CD4-positive, alpha-beta T cell treated with Interleukin-15 for 1 hour (primary cell): ENCODE data around the gene PRR5L.

ENCODE experiments used
- DNase-seq: peaks from one replicate; pipeline ENCODE4 v3.0.0-alpha.2; 2020

PRR5L gene

GRCh38 chr11:36361472-36361871 is 65.4 kb downstream of the PRR5L start:
- DNase-seq: no peak

DNA sequence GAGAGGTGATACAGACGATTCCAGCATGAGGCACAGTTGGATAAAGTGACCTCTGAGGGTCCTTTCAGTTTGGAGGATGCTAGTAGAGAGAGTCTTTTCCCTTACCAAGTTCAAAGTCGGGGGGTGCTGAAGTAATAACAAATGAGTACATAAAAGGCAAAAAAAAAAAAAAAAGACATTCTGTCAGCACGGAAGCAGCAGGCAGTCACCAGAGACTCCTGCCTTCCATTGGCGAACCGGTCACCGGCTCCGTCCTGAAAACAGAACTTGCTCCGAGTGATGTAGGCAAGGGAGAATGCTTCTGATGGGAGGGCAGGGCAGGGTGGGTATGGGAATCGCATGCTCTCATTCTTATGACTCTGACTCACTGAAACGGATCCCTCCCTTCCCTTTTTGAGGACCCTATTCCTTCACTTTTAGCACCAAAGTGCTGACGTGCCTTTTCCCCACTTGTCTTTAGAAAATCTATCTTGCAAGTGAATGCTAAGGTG is 65.9 kb downstream of the PRR5L start:
- peak; percentile 50 for DNase-seq

GRCh38 chr11:36362902-36363301 is 66.8 kb downstream of the PRR5L start:
- no peak for DNase-seq

DNA sequence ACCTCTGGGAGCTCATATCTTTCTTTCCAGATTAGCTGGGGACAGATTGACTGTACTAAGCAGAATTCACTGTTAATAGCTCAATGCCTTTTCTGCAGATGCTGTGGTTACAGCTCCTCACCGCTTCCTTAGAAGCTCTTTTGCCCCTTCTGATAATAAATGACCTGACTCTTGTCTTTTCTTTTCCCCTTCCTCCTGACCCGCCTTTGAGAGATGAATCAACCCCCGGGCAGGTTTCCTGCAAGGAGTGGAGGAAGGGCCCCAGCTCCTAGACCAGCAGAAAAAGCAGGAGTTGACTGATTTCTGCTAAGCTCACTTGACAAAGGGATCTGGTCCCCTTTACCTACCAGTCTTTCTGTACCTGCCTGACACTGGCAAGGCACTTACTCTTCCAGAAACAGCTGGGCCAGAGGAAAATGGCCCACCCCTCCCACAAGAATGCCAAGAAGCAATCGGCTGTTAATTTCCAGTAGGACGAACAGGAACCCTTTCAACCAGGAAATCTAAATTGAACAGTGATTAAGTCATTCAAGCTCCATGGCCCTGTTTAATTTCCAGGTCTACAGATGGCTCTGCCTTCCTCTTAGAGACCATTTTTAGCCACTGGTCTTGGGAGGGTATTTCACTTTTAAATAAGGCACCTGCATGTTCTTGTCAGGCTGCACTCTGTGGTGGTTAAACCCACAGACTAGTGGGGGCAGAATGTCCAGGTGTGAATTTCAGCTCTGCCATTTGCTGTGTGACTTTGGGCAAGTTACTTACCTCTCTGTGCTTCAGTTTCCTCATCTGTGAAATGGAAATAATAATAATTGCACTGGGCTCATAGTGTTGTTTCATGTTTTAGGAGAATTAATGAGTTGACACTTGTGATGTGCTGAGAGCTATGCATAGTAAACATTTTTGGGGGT is 67.5 kb downstream of the PRR5L start:
- DNase-seq: no peak

- no peak for DNase-seq
These were observed 68.7 kb downstream of the PRR5L start for GRCh38 chr11:36364551-36365325.

DNA sequence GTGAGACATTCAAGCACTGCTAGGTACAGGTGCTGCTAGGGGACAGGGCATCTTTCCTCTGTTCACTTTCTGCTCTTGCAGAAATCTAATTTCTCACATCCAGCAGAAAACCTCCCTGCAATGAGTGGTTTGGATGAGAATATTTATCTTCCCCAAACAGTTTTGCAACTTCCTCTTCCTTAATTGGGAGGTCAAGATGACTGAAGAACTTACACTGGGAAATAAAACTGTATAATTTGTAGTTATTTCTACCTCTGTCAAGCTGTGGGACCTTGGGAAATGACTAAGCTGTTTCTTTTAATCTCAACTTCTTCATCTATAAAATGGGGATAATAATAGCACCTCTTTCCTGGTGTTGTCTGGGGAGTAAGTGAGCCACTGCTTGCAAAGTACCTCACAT is 69.8 kb downstream of the PRR5L start:
- DNase-seq: no peak

DNA sequence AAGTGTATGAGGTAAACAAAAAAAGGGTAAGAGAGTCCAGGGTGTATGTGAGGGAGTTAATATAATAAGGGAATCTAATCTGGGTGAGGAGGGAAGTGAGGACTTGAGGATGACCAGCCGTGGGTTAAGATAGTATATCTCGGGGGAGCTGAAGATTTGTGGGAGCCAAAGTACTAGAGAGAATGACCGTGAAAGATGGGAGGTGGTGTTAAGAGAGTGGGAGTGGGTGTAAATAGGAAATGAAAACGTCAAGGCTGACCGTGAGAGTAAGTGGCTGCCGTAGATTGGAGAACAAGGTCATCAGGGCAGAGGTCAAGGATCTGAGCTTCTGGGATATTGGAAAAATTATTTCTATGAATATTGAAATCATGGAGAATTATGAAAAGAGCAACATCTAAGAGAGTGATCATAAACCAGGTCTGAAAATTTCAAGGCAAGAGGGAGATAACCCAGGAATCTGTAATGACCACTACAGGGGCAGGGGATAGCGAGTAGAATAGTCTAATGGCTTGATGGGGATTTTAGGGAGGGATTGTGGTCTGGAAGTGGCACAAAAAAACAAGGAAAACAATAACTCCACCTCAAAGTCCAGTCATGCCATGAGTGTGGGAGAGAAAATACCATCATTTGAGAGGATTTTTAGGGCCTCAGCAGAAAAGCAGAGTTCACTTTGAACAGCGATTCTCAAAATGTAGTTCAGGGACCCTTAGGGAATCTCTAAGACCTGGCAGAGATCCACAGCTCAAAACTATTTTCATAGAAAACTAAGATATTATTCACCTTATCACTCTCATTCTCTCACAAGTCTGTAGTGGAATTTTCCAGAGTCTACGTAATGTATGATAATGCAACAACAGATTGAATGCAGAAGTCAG is 72.0 kb downstream of the PRR5L start:
- DNase-seq: no peak

DNA sequence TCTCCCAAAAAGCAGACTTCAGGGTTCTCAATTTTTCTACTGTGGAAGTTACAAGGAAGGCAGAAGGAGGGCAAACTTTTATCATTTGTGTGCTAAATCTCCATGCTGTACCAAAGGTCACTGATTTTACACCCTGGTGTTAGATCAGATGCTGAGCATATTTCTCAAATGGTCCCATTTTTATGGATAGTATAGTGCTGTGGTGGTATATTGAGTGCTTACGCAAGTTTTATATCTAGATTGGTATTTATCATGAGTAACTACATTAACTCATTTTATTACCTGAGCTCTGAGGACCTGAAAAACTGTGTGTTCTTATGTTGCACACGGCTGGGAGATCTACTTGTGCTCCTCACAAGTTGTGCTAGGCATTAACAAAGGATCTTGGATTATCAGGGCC is 75.1 kb downstream of the PRR5L start:
- no peak for DNase-seq

GRCh38 chr11:36371590-36371989 is 75.5 kb downstream of the PRR5L start:
- DNase-seq: no peak

- no peak for DNase-seq
These were observed 76.1 kb downstream of the PRR5L start for GRCh38 chr11:36372101-36372771.

DNA sequence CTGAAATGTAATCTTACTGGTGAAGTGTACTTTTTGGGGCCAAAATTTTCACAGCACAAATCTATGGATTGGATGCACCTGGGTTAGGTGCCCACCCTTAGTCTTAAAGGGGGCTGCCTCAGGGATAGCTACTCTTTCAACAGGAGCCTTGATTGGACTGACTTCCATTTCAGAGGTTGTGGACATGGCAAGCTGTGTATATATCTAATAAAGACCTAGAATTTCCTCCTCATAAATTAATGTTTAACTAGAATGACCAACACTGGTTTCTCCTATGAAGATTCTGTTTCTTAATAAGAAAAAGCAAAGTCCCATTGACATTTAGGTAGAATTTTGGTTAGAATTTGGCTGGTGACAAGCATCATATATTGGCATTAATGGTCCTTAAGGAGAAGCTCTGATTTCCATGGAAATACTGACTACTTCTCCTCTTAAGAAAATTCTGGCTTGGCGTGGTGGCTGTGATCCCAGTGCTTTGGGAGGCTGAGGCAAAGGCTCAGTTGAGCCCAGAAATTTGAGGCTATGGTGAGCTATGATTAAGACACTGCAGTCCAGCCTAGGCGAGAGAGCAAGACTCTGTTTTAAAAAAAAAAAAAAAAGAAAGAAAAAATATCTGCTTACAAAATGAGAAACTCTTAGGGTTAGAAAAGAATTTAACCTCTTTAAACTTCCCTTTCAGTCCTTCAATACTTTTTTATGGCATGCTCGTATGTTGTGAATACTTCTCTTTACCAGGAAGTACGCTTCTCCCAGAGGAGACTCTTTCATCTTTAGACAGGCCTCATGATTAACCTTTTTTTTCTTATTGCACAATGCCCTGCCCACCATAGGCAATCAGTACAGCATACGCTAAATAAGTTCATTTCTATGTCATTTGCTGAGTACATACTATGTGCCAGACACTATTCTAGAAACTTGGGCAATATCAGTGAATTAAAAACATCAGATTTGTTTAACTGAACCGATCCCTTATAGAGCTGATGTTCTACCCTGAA is 77.2 kb downstream of the PRR5L start:
- DNase-seq: no peak

DNA sequence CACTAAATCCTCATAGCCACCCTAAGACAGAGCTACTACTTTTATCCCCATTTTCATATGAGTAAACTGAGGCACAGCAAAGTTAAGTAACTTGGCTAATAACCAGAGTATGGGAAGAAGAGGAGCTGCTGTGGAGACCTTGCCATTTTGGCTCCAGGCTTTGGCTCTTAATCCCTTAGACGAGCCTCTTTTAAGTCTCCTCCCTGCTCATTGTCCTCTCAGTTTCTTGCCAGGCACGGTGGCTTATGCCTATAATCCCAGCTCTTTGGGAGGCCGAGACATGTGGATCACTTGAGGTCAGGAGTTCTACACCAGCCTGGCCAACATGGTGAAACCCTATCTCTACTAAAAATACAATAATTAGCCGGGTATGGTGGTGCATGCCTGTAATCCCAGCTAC is 78.6 kb downstream of the PRR5L start:
- no peak for DNase-seq

- DNase-seq: no peak
These were observed 79.4 kb downstream of the PRR5L start for GRCh38 chr11:36375353-36376008.

DNA sequence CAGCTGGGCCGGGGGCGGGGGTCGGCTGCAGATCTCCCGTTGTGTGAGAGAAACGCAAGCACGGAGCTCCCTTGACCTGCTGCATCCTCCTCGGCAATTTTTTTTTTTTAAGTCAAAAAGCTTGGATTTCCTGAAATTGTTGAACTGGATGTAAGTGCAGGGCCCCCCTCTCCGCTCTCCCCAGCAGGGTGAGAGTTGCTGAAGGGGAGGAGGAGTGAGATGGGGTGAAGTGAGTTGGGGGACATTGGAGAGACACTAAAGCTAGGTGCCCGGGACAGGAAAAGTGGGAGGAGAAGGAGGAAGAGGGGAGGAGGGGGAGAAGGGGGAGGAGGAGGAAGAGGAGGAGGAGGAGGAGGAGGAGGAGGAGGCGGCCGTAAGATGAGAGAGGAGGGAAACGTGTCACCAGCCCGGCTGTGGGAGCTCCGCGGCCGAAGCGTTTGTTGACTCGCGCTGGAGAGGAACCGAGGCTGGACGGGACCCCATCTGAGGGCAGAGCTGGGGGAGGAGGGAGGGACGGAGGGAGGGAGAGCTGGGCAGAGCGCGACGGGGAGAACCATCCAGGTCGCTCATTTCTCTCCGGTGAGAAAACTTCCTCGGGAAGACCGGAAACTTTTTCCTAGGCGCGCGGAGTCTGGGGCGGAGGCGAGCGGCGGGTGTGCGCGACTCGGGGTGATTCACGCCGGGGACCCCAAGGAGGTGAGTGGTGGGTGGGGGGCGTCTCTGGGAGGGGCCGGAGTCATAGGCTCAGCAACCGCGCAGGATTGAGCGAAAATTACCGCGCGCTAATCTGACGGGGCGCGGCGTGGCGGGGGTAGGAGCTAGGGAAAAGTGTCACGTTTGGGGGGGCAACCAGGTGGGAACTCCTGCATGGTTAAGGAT is 80.2 kb downstream of the PRR5L start:
- no peak for DNase-seq

DNA sequence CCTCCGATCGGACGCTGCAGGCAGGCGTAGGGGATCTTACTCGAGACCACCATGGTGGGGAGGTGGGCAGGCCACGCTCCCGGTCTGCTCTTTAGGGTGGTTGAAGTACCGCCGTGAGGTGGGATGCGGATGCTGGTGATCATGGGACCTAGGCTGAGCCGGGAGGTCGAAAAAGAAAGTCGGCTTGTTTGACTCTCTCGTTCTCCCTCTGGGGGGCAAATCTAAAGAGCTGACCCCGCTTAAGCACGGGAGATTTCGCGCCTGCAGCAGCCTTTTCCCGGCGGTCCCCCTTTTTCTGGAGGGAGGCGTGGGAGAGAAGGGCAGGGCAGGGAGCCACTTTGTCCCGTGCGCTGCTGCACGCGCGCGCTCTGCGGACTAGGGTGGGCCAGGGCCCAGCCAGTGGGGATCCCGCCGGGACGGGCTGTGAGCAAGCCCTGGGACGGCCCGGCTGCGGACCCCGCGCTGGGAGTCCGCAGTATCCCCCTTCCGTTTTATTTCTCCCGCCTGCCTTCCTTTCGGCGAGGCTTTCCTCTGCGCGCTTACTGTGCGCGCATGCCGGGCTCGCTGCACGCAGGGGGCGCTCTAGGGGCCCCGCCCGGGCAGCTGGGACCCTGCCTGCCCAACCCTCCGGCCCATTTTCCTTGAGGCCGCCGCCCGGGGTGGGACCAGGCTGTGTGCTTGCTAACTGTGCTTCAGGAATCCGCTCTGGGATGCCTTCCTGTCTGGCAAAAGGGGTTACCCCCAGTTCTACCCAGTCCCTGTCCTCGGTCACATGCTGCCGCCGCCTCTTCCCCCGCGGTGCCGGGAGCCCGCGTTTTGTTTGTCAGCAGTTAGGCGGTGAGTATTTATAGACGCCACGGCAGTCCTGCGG is 81.0 kb downstream of the PRR5L start:
- DNase-seq: peak; percentile 61

DNA sequence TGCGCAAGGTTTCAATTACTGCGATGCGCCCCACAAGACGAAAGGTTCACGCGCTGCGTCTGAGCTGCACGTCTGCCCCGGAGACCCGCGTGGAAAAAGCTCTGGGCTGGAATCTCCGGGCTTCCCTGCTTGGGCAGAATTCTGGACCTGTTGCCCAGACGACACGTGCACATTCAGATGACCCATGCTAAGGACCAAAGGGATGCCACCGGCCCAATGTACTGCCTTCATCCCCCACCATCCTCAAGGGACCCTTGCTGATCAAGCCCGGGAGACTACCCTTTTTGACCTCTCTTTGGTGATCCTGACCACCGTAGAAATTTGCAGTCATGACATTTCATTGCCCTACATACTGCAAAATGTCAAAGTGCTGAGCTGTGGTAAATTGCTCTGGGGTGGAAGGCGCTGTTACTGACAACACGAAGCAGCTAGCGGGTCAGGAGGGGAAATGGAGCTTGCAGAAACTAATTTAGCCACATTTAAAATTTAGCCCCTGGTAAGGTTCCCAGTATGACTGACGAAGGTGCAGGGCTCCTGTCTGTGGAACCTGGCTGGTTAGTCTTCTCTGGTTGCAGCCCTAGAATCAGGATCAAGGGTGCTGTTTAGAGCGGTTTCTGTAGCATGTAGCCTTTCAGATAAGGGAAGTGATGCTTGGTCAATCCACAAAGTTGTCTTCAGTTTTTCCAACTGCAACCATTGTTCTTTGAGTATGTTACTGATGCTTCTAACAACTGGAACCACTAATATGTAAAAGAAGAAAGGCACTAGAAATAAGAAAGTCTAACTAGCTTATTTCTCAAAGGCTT is 81.9 kb downstream of the PRR5L start:
- no peak for DNase-seq

DNA sequence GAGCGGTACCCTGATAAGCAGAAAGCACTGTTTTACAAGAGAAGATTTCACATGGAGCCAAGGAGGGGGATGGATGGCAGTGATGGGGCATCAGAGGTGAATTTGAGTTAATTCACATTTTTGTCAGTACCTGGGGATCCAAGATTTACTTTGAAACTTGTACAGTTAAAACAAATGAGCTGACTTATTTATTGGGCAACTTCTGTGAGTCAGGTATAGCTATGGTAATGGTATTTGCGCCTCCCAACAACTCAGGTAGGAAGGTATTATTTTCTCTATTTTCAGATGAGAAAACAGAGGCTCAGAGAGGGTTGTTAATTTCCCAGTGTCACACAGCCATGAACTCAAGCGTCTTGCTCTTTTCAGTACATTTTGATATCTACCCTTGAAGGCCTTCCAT is 83.6 kb downstream of the PRR5L start:
- no peak for DNase-seq
